Measurements from ENCODE around the gene CCBE1. TPM values are rescaled to one million over a fixed set of nuclear protein-coding genes. Genes with fewer than 3 reads are reported as not detected.

CCBE1 gene
- total and polyA plus RNA-seq, 2 of the 4 experiments (the other 2 are of a cell fraction) = 64.8 to 148 TPM

GRCh38 chr18:59612381-59612780 is 84.8 kb downstream of the CCBE1 start:
- Histone ChIP-seq H3K27ac (ENCODE audit: insufficient read depth, low read length) (no peak overlapping the region), H3K4ac (ENCODE audit: low read depth, low read length) (no peak overlapping the region), H3K18ac (ENCODE audit: low read depth, low read length) (no peak overlapping the region), H3K4me2 (ENCODE audit: low read depth, low read length) (no peak overlapping the region), H3K9me3 (ENCODE audit: control insufficient read depth, insufficient read depth, low read length) (no peaks in the 10 kb centered on the region), H2BK15ac (ENCODE audit: low read depth, low read length) (no peak overlapping the region), H2AFZ (replicated peaks; ENCODE audit: low read length, poor library complexity) (no peak overlapping the region), H4K8ac (ENCODE audit: low read depth in 2 of 2, low read length in 2 of 2) (no peak overlapping the region), H3K27me3 (ENCODE audit: control insufficient read depth, insufficient read depth, low read length) (no peaks in the 10 kb centered on the region), H4K5ac (ENCODE audit: low read depth, low read length) (no peak overlapping the region), H4K91ac (ENCODE audit: insufficient read depth, low read depth, low read length) (no peak overlapping the region), H2BK120ac (ENCODE audit: low read depth, low read length) (no peak overlapping the region), H3K9me1 (ENCODE audit: insufficient read depth, low read length) (peaks cover 2% of the 10 kb centered on the region), H2BK20ac (ENCODE audit: low read depth, low read length) (no peak overlapping the region), H3K14ac (replicated peaks; ENCODE audit: low read depth, low read length) (no peak overlapping the region), H2AK9ac (replicated peaks; ENCODE audit: low read depth, low read length, poor library complexity) (no peak overlapping the region), H2AK5ac (ENCODE audit: low read depth, low read length) (no peak overlapping the region), H4K20me1 (ENCODE audit: insufficient read depth, low read length) (no peaks in the 10 kb centered on the region; the same call in 1 of the 2 replicates), H3K4me1 (ENCODE audit: control insufficient read depth, insufficient read depth, low read length) (peaks cover 6% of the 10 kb centered on the region), H3K9ac (ENCODE audit: low read depth, low read length) (no peak overlapping the region), H3K79me1 (ENCODE audit: low read depth in 1 of 2, low read length in 2 of 2) (peaks cover 31 to 61% of the 10 kb centered on the region in 2 experiments), H3K23ac (ENCODE audit: low read depth, low read length) (no peak overlapping the region), H3K56ac (ENCODE audit: extremely low read depth, insufficient read depth, low read length) (no peak overlapping the region), H3K4me3 (ENCODE audit: insufficient read depth, low read depth, low read length) (no peak overlapping the region), H2BK5ac (ENCODE audit: low read depth, low read length, poor library complexity, severe bottlenecking) (no peak overlapping the region), H3K36me3 (ENCODE audit: control insufficient read depth, insufficient read depth, low read length) (no peaks in the 10 kb centered on the region)
- ATAC-seq (ENCODE audit: low read depth) (peak; percentile 56), DNase-seq (peak; percentile 24)
- BruUV-seq (replicated peaks) = no TSS peak
- intact Hi-C loops (cut with micrococcal nuclease) = no loop called here
- in situ Hi-C loops (cut with MboI; ENCODE audit: low sequenced_read_pairs) = no loop called here
- ChIA-PET CTCF (interaction anchor here (0.7 to 0.8 kb wide), 2 partner anchors 19 to 106 kb away, joined by 3 to 5 read pairs; no protein-coding TSS in a partner anchor), POLR2A (ENCODE audit: unreplicated experiment) (no interaction called here)
- TF ChIP-seq CHD1 (IDR thresholded peaks at IDR 0.05; ENCODE audit: low read depth, low read length) (no peak), USF2 (IDR thresholded peaks at IDR 0.05; ENCODE audit: low read depth, low read length) (no peak), MXI1 (IDR thresholded peaks at IDR 0.05; ENCODE audit: borderline replicate concordance, low read depth, low read length) (no peak), CEBPB (IDR thresholded peaks at IDR 0.05; ENCODE audit: low read depth, low read length) (no peak), NFE2L2 (IDR thresholded peaks at IDR 0.05; ENCODE audit: low read depth, low read length) (no peak), FOS (IDR thresholded peaks at IDR 0.05; ENCODE audit: low read depth, low read length) (no peak), RFX5 (IDR thresholded peaks at IDR 0.05; ENCODE audit: low read depth, low read length) (no peak), RAD21 (IDR thresholded peaks at IDR 0.05; ENCODE audit: low read length) (no peak), CTCF (conservative IDR thresholded peaks at IDR 0.05; ENCODE audit: low read depth, low read length) (no peak), POLR2A (IDR thresholded peaks at IDR 0.05; ENCODE audit: low read depth, low read length) (no peak), MAFK (IDR thresholded peaks at IDR 0.05; ENCODE audit: low read depth, low read length) (no peak), SMC3 (IDR thresholded peaks at IDR 0.05; ENCODE audit: low read depth, low read length) (no peak), RCOR1 (IDR thresholded peaks at IDR 0.05; ENCODE audit: insufficient replicate concordance, low read length) (no peak), MAZ (IDR thresholded peaks at IDR 0.05; ENCODE audit: borderline replicate concordance, low read depth, low read length) (no peak), ELK1 (IDR thresholded peaks at IDR 0.05; ENCODE audit: borderline replicate concordance, low read depth, low read length) (no peak), BHLHE40 (IDR thresholded peaks at IDR 0.05; ENCODE audit: low read depth, low read length) (no peak)
- dilution Hi-C loops (cut with HindIII; ENCODE audit: low sequenced_read_pairs, unreplicated experiment) = no loop called here
- WGBS, 2 experiments (ENCODE audit: extremely low coverage in 2 of 2, insufficient read length in 1 of 2) = no CpG with 5 or more reads among the region's 1 CpG

All from IMR-90 (cell line).